Measurements from ENCODE around the gene TNFSF12. TPM values are rescaled to one million over a fixed set of nuclear protein-coding genes. Genes with fewer than 3 reads are reported as not detected.
A peak's percentile ranks its signal among the peaks of the same experiment; 100 is the strongest.

TNFSF12 gene
- polyA plus RNA-seq, 3 donors = 37.7 to 98.3 (median 50.2) TPM

- peaks cover 0 to 4% (median 0%) of the 10 kb centered on the region in 7 donors for H3K9me3 Mint-ChIP-seq
- no peak overlapping the region for H2AFZ ChIP-seq (ENCODE audit: insufficient read depth, low read depth, low read length, poor library complexity, severe bottlenecking)
- peaks cover 67% of the 10 kb centered on the region for H3K4me1 Mint-ChIP-seq
- H3K9me3 ChIP-seq (replicated peaks in 1 of 2; ENCODE audit: control insufficient read depth in 1 of 2, insufficient read depth in 1 of 2, low read length in 2 of 2) = no peaks in the 10 kb centered on the region
- H3K27ac ChIP-seq (ENCODE audit: low read depth in 1 of 2, low read length in 2 of 2) = peak overlapping the region; percentile 99
- peaks cover 66 to 72% of the 10 kb centered on the region in 2 donors for H3K36me3 ChIP-seq (replicated peaks in 1 of 2; ENCODE audit: control insufficient read depth in 1 of 2, insufficient read depth in 2 of 2, low read length in 2 of 2)
- H3K79me2 ChIP-seq (ENCODE audit: insufficient read depth, low read length) = peaks cover 86% of the 10 kb centered on the region
- 67% methylated on average over 1 of the region's 15 CpGs for WGBS (ENCODE audit: insufficient coverage)
- H3K9ac ChIP-seq (ENCODE audit: insufficient read depth, low read length, poor library complexity, severe bottlenecking) = peak overlapping the region; percentile 99
- intact Hi-C loops (cut with micrococcal nuclease) = loop anchor here (5.0 to 10.0 kb wide), 3 partner anchors 92 to 250 kb away; partner anchors contain the start of genes NEURL4 (in 1 of the 2), POLR2A (in 1 of the 2), SLC35G6 (in 1 of the 2) and TP53 (in 1 of the 2)
- H3K27ac Mint-ChIP-seq = peak overlapping the region; percentile 79 to 100 (median 99)
- H3K4me3 Mint-ChIP-seq = peak overlapping the region; percentile 97 to 98
- peaks cover 66% of the 10 kb centered on the region for H4K20me1 ChIP-seq (ENCODE audit: insufficient read depth, low read length)
- H3K4me3 ChIP-seq (replicated peaks in 1 of 3; ENCODE audit: low read depth in 2 of 3, low read length in 3 of 3) = peak overlapping the region; percentile 60 to 100 (median 95)
- peaks cover 63 to 67% of the 10 kb centered on the region in 2 donors for H3K4me1 ChIP-seq (ENCODE audit: control insufficient read depth in 1 of 2, insufficient read depth in 2 of 2, low read length in 2 of 2)
- DNase-seq = no peak
- H3K36me3 Mint-ChIP-seq = peaks cover 74 to 83% of the 10 kb centered on the region in 2 donors
- H3K27me3 Mint-ChIP-seq (ENCODE audit: low read depth in 3 of 3) = peaks cover 0 to 9% (median 2%) of the 10 kb centered on the region in 3 donors
- no peak for TF ChIP-seq CTCF (IDR thresholded peaks at IDR 0.05)
- H3K27me3 ChIP-seq (ENCODE audit: control insufficient read depth in 2 of 2, insufficient read depth in 2 of 2, low read length in 2 of 2) = no peaks in the 10 kb centered on the region
- peak overlapping the region; percentile 91 for H3K4me2 ChIP-seq (replicated peaks; ENCODE audit: extremely low read depth, low read length, poor library complexity, severe bottlenecking)
Observed at GRCh38 chr17:7574176-7574953, 25.5 kb downstream of the TNFSF12 start.

GRCh38 chr17:7575481-7575883 lies 26.6 kb downstream of the TNFSF12 start:
- peaks cover 73 to 81% of the 10 kb centered on the region in 2 donors for H3K36me3 Mint-ChIP-seq
- H3K9ac ChIP-seq (ENCODE audit: insufficient read depth, low read length, poor library complexity, severe bottlenecking) = no peak overlapping the region
- WGBS (ENCODE audit: insufficient coverage) = 100% methylated on average over 1 of the region's 1 CpG

More at GRCh38 chr17:7575481-7575883, 26.6 kb downstream of the TNFSF12 start:
- peaks cover 0 to 4% (median 0%) of the 10 kb centered on the region in 7 donors for H3K9me3 Mint-ChIP-seq
- Histone ChIP-seq H3K79me2 (ENCODE audit: insufficient read depth, low read length) (peaks cover 86% of the 10 kb centered on the region), H4K20me1 (ENCODE audit: insufficient read depth, low read length) (peaks cover 74% of the 10 kb centered on the region), H3K27me3 (ENCODE audit: control insufficient read depth in 2 of 2, insufficient read depth in 2 of 2, low read length in 2 of 2) (no peaks in the 10 kb centered on the region), H3K27ac (ENCODE audit: low read depth in 1 of 2, low read length in 2 of 2) (peak overlapping the region; percentile 99), H3K4me2 (replicated peaks; ENCODE audit: extremely low read depth, low read length, poor library complexity, severe bottlenecking) (peak overlapping the region; percentile 91), H3K4me1 (ENCODE audit: control insufficient read depth in 1 of 2, insufficient read depth in 2 of 2, low read length in 2 of 2) (peaks cover 64 to 74% of the 10 kb centered on the region in 2 donors), H3K36me3 (replicated peaks in 1 of 2; ENCODE audit: control insufficient read depth in 1 of 2, insufficient read depth in 2 of 2, low read length in 2 of 2) (peaks cover 55 to 61% of the 10 kb centered on the region in 2 donors), H3K4me3 (replicated peaks in 1 of 3; ENCODE audit: low read depth in 2 of 3, low read length in 3 of 3) (peak overlapping the region in 1 of 3 experiments; percentile 100), H2AFZ (ENCODE audit: insufficient read depth, low read depth, low read length, poor library complexity, severe bottlenecking) (no peak overlapping the region), H3K9me3 (replicated peaks in 1 of 2; ENCODE audit: control insufficient read depth in 1 of 2, insufficient read depth in 1 of 2, low read length in 2 of 2) (no peaks in the 10 kb centered on the region)
- peak overlapping the region; percentile 97 to 98 for H3K4me3 Mint-ChIP-seq
- intact Hi-C loops (cut with micrococcal nuclease) = loop anchor here (5.0 to 10.0 kb wide), 2 partner anchors 251 to 267 kb away; partner anchors contain the start of gene NEURL4 (in 1 of the 2)
- TF ChIP-seq CTCF (IDR thresholded peaks at IDR 0.05) = no peak
- H3K27ac Mint-ChIP-seq = peak overlapping the region; percentile 79 to 100 (median 99)
- H3K27me3 Mint-ChIP-seq (ENCODE audit: low read depth in 3 of 3) = peaks cover 0 to 12% (median 2%) of the 10 kb centered on the region in 3 donors
- H3K4me1 Mint-ChIP-seq = peaks cover 70% of the 10 kb centered on the region
- DNase-seq = no peak
